ENCODE results near the gene LYPLAL1. TPM values are rescaled to one million over a fixed set of nuclear protein-coding genes. Genes with fewer than 3 reads are reported as not detected.

LYPLAL1 gene
- total and polyA plus RNA-seq, 11 donors: 19.6 to 126 (median 87.2) TPM

GRCh38 chr1:219172821-219173220 is 857 bp upstream of the LYPLAL1 start:
- WGBS, 4 donors: 94 to 98% (median 97%) methylated on average over 2 of the region's 2 CpGs
- intact Hi-C loops (cut with DNase I): loop anchor here in 4 of 10 donors (5.0 to 10.0 kb wide), 2 partner anchors 706 to 828 kb away; partner anchors contain the start of gene TGFB2 (in 4 of the 4)
- peaks cover 0 to 41% (median 26%) of the 10 kb centered on the region in 12 donors for H3K4me1 ChIP-seq

GRCh38 chr1:219173434-219173757 is 282 bp upstream of the LYPLAL1 start:
- ATAC-seq (no peak), DNase-seq (no peak)
- intact Hi-C loops (cut with DNase I): loop anchor here in 4 of 10 donors (5.0 to 10.0 kb wide), 2 partner anchors 706 to 829 kb away; partner anchors contain the start of gene TGFB2 (in 4 of the 4)
- 37 to 51% (median 40%) methylated on average over 6 of the region's 6 CpGs for WGBS, 4 donors
- Histone ChIP-seq H3K4me1 (peaks cover 0 to 46% (median 28%) of the 10 kb centered on the region in 12 donors), H3K27me3 (no peaks in the 10 kb centered on the region), H3K9me3 (no peaks in the 10 kb centered on the region), H3K4me3 (peak overlapping the region in 11 of 12 donors; percentile 66 to 92 (median 78)), H3K36me3 (no peaks in the 10 kb centered on the region), H3K27ac (peak overlapping the region; percentile 83 to 97 (median 94))
- TF ChIP-seq CTCF (IDR thresholded peaks at IDR 0.05): peak in 1 of 12 donors; percentile 12
- TF ChIP-seq POLR2A (IDR thresholded peaks at IDR 0.05): no peak

More at GRCh38 chr1:219172821-219173220, 857 bp upstream of the LYPLAL1 start:
- no peaks in the 10 kb centered on the region for H3K27me3 ChIP-seq
- ATAC-seq (no peak), DNase-seq (no peak)
- H3K36me3 ChIP-seq: no peaks in the 10 kb centered on the region
- H3K4me3 ChIP-seq: peak overlapping the region in 6 of 12 donors; percentile 66 to 92 (median 76)
- peak overlapping the region in 5 of 12 donors; percentile 90 to 96 (median 95) for H3K27ac ChIP-seq
- no peak for TF ChIP-seq POLR2A (IDR thresholded peaks at IDR 0.05)
- no peak for TF ChIP-seq CTCF (IDR thresholded peaks at IDR 0.05)
- no peaks in the 10 kb centered on the region for H3K9me3 ChIP-seq

GRCh38 chr1:219174460-219175211 is 958 bp downstream of the LYPLAL1 start:
- Histone ChIP-seq H3K27me3 (no peaks in the 10 kb centered on the region), H3K27ac (peak overlapping the region; percentile 83 to 97 (median 94)), H3K9me3 (no peaks in the 10 kb centered on the region), H3K4me1 (peaks cover 0 to 58% (median 35%) of the 10 kb centered on the region in 12 donors), H3K36me3 (peaks cover 0 to 9% (median 6%) of the 10 kb centered on the region in 9 donors), H3K4me3 (peak overlapping the region; percentile 66 to 92 (median 78))
- WGBS, 4 donors: 12 to 25% (median 19%) methylated on average over 11 of the region's 11 CpGs
- TF ChIP-seq CTCF (IDR thresholded peaks at IDR 0.05) (no peak), POLR2A (IDR thresholded peaks at IDR 0.05) (no peak)
- intact Hi-C loops (cut with DNase I): loop anchor here in 4 of 10 donors (5.0 to 10.0 kb wide), 2 partner anchors 707 to 830 kb away; partner anchors contain the start of gene TGFB2 (in 4 of the 4)
- ATAC-seq (peak; percentile 4 to 47 (median 17)), DNase-seq (peak in 3 of 5 donors; percentile 13 to 24 (median 18))

GRCh38 chr1:219175212-219175564 is 1.5 kb downstream of the LYPLAL1 start:
- H3K4me1 ChIP-seq: peaks cover 0 to 58% (median 38%) of the 10 kb centered on the region in 12 donors
- peak overlapping the region in 11 of 12 donors; percentile 66 to 92 (median 78) for H3K4me3 ChIP-seq
- no peaks in the 10 kb centered on the region for H3K9me3 ChIP-seq
- no peaks in the 10 kb centered on the region for H3K27me3 ChIP-seq
- peaks cover 0 to 15% (median 7%) of the 10 kb centered on the region in 9 donors for H3K36me3 ChIP-seq
- TF ChIP-seq POLR2A (IDR thresholded peaks at IDR 0.05) (no peak), CTCF (IDR thresholded peaks at IDR 0.05) (no peak)
- whole genome bisulfite sequencing, 4 donors: 40 to 58% (median 48%) methylated on average over 3 of the region's 3 CpGs
- DNase-seq: no peak
- intact Hi-C loops (cut with DNase I): loop anchor here in 4 of 10 donors (10.0 kb wide), 1 partner anchor 830 kb away; the partner anchor contains the start of gene TGFB2 (in 4 of the 4)
- ATAC-seq: peak; percentile 47 to 71 (median 57)
- peak overlapping the region; percentile 83 to 97 (median 94) for H3K27ac ChIP-seq

Data from heart left ventricle (tissue), 16 donors.